ENCODE results near the gene CDK5RAP3.
A peak's percentile ranks its signal among the peaks of the same experiment; 100 is the strongest.

The CDK5RAP3 gene

DNA sequence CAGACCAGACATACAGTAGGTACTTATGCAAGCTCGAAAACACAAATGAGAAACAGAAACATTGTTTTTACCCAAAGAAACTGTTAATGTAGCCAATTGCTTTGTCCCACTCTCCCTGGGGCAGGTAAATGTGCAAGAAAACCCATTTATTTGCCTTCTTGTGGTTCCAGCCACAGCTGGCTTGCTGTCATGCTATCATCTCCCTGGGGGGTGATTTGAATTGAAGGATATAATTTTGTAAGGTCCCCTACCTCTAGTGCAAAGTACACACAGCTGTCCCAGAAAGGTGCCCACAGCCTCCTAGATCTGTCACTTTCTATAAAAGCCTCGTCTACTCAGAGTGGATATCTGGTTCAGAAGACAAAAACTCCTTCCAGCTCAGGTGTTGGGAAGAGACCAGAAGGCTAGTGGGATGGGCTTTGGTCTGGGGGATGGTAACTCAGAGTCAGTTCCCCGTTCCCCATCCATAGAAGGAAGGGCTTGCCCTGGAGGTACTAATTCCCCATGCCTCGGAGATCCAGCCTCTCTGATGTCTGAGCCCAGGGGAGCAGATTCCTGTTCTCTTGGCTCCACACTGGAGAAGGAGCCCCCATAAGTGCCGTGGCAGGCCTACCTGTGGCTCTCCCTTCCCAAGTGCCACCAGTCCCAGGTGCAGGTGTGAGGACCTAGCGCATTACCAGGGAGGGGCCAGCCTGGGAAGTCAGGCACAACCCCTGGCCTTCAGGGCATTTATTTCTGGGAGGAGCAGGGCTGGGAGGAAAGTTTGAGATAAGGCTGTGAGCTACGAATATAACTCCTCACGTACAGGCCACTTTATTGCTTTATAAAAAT is 10.9 kb upstream of the CDK5RAP3 start:
- CTCF ChIA-PET = interaction anchor here (0.6 to 2.3 kb wide), 5 partner anchors 10 to 685 kb away, joined by 3 to 11 read pairs (median 3); no protein-coding TSS in a partner anchor
- no peak overlapping the region for H3K27ac ChIP-seq
- POLR2A ChIA-PET (ENCODE audit: low non-redundant PET) = interaction anchor here (1.0 kb wide), 1 partner anchor 9 kb away, joined by 3 read pairs; no protein-coding TSS in a partner anchor
- TF ChIP-seq, protein P1, sequence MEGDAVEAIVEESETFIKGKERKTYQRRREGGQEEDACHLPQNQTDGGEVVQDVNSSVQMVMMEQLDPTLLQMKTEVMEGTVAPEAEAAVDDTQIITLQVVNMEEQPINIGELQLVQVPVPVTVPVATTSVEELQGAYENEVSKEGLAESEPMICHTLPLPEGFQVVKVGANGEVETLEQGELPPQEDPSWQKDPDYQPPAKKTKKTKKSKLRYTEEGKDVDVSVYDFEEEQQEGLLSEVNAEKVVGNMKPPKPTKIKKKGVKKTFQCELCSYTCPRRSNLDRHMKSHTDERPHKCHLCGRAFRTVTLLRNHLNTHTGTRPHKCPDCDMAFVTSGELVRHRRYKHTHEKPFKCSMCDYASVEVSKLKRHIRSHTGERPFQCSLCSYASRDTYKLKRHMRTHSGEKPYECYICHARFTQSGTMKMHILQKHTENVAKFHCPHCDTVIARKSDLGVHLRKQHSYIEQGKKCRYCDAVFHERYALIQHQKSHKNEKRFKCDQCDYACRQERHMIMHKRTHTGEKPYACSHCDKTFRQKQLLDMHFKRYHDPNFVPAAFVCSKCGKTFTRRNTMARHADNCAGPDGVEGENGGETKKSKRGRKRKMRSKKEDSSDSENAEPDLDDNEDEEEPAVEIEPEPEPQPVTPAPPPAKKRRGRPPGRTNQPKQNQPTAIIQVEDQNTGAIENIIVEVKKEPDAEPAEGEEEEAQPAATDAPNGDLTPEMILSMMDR (conservative IDR thresholded peaks at IDR 0.05; ENCODE audit: low read depth) = no peak
- no peak for DNase-seq (ENCODE audit: low spot score)

DNA sequence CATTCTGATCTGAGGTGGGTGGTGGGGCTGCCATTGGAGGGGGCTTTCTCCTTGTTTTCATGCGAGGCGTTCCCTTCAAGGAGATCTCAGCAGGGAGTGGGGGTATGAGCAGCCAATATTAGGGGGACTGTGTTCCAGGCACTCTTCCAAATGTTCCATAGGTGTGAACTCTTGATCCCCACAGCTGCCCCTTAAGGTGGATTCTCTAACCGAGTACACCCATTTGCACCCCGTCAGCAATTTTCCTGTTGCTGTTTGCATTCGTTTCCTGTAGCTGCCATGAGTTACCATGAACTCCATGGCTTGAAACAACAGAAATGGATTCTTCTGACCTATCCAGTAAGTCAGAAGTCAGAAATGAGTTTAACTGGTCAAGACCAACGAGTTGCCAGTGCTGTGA is 9.5 kb upstream of the CDK5RAP3 start:
- no peak overlapping the region for H3K27ac ChIP-seq
- TF ChIP-seq, protein P1 (conservative IDR thresholded peaks at IDR 0.05; ENCODE audit: low read depth) = no peak
- ChIA-PET POLR2A (ENCODE audit: low non-redundant PET) (no interaction called here), CTCF (interaction anchor here (0.6 to 2.3 kb wide), 3 partner anchors 12 to 58 kb away, joined by 5 to 14 read pairs (median 11); no protein-coding TSS in a partner anchor)
- DNase-seq (ENCODE audit: low spot score) = no peak

DNA sequence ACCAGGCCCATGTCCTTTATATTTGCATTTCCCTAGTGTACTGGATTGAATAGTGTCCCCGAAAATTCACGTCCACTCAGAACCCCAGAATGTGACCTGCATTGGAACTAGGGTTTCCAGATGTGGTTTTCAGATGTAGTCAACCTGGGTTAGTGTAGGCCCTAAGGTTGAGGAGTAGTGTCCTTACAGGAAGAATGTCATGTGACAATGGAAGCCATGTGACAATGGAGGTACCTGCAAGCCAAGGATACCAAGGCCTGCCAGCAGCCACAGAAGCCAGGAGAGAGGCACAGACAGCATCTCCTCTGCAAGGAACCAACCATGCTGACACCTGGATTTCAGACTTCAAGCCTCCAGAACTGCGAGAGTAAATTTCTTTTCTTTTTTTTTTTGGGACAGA is 8.0 kb upstream of the CDK5RAP3 start:
- TF ChIP-seq, protein P1 (conservative IDR thresholded peaks at IDR 0.05; ENCODE audit: low read depth) = no peak
- ChIA-PET CTCF (no interaction called here), POLR2A (ENCODE audit: low non-redundant PET) (no interaction called here)
- H3K27ac ChIP-seq = no peak overlapping the region
- no peak for DNase-seq (ENCODE audit: low spot score)

DNA sequence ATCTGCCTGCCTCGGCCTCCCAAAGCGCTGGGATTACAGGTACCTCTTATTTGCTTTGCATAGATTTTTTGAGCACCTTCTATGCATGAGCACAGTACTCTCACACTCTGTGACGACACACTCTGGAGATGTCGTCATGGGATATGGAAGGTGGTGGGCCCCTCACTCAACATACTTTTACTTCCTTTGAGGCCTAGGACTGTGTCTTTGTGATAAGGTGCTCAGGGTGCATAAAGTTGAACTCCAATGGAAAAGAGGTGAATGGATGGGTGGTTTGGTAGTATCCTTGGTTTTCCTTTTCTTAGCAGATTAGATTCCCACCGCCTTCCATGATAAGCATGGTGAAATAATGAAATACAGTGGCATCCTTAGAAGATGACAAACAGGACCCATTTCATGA is 6.1 kb upstream of the CDK5RAP3 start:
- no peak overlapping the region for H3K27ac ChIP-seq

DNA sequence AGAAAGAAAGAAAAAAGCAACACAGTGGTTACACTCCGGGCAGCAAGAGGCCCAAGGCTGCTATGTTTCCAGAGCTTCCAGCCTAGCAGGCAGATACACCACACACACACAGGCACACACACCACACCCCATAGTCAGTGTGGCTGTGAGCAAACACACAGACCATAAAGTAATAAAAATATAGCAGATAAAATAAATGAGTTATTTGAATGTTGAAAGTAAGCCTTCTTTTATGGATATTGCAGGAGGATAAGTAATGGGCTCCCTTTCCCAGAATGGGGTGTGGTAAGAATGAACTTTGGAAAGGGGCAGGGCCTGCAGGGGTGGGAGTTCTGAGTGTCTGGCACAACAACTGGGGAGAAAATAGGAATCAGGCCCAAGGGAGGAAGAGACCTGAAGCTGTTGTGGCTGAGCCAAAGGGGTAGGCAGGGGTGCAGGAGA is 4.8 kb upstream of the CDK5RAP3 start:
- ChIA-PET POLR2A (ENCODE audit: low non-redundant PET) (no interaction called here), CTCF (no interaction called here)
- TF ChIP-seq, protein P1 (conservative IDR thresholded peaks at IDR 0.05; ENCODE audit: low read depth) = no peak
- peak overlapping the region; percentile 86 for H3K27ac ChIP-seq
- no peak for DNase-seq (ENCODE audit: low spot score)

More for the DNA sequence above, 6.1 kb upstream of the CDK5RAP3 start:
- TF ChIP-seq, protein P1 (conservative IDR thresholded peaks at IDR 0.05; ENCODE audit: low read depth) = no peak
- no peak for DNase-seq (ENCODE audit: low spot score)
- ChIA-PET CTCF (no interaction called here), POLR2A (ENCODE audit: low non-redundant PET) (no interaction called here)

DNA sequence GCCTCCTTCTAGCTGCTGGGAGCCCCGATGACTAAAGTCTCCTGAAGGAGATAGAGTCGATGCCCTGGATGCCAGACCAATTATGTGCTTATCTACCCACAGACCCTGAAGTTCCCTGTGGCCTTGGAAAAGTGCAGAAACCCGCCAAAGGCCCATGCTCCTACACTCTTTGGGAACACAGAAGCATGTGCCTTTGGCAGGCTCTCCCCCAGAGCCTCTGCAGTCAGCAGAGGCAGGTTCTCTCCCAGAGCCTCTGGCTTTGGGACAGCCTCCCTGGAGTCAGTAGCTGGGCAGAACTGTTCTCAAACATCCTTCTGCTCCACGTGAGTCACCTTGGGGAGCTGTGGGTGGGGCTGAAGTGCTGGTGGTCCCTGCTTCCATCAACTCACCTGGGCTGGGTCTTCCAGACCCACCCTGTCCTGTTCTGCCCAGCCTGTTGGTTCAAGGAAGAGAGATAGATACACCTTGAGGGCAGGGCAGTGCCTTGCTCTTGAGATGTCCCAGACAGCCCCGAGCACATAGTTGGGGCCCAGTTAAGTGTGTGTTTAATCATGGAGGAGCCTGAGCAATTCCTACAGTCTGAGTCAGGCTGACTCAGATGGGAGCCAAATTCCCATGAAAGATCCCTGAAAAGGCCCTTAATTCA is 3.2 kb upstream of the CDK5RAP3 start:
- H3K27ac ChIP-seq = peak overlapping the region; percentile 86
- TF ChIP-seq, protein P1 (conservative IDR thresholded peaks at IDR 0.05; ENCODE audit: low read depth) = no peak
- POLR2A ChIA-PET (ENCODE audit: low non-redundant PET) = no interaction called here
- DNase-seq (ENCODE audit: low spot score) = peak; percentile 83
- CTCF ChIA-PET = interaction anchor here (1.1 to 1.6 kb wide), 3 partner anchors 10 to 18 kb away, joined by 3 to 8 read pairs (median 4); partner anchors contain the start of gene PRR15L
